Cerebellar nuclear complex (tissue), 1 donor: Measurements from ENCODE around the gene NOS3.
"Not testable (repeated sequence)": the region's sequence is repeated elsewhere in the genome, so short reads cannot be mapped to it uniquely, and the experiment has no call there.

ENCODE experiments used
- DNase-seq, 2 experiments: peaks; one replicate each; lab custom pipeline; 2025; lab: John Stamatoyannopoulos, UW

NOS3 gene

DNA sequence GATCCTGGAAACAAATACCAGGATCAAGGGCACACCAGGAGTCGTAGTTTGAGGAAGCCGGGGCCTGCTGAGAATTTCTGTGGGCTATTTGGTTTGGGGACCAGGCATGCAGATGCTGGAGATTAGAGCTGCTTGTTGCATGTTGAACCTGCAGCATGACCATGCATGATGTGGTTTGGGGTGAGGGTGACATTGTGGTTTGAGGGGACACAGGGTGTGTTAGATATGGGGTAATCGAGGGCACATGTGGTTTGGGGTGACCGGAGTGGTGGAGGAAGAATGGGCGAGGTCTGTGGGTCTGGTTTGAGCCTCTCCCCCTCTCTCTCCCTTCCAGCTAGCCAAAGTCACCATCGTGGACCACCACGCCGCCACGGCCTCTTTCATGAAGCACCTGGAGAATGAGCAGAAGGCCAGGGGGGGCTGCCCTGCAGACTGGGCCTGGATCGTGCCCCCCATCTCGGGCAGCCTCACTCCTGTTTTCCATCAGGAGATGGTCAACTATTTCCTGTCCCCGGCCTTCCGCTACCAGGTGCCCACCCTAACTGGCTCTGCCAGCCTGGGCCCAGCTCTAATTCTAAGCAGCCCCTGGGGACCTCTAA, 10.2 kb downstream of the NOS3 start:
- no peak for DNase-seq

DNA sequence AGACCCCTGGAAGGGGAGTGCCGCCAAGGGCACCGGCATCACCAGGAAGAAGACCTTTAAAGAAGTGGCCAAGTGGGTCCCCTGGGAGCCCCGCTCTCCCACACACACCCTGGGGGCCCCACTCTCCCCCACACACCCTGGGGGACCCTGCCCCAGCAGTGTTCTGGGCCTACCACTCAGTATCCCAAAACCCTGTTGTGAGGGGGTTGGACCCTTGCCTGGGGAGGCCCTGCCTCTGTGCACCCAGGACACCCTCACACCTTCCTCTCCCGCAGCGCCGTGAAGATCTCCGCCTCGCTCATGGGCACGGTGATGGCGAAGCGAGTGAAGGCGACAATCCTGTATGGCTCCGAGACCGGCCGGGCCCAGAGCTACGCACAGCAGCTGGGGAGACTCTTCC, 10.7 kb downstream of the NOS3 start:
- DNase-seq, result no peak

DNA sequence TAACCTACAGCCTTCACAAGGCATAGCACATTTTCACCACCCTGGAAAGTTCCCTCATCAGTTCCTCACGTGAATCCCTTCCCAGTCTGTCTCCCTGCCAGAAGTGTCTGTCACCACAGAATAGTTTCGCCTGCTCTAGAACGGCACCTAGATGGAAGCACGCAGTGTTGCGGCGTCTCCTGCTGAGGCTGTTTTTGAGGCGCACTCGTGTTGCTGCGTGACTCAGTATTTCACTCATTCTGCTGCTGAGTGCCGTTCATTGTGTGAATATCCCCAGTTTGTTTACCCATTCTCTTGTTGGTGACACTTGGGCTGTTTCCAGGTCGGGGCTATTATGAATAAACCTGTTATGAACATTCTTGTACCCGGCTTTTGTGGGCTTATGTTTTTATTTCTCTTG, 12.8 kb downstream of the NOS3 start:
- DNase-seq, result no peak

DNA sequence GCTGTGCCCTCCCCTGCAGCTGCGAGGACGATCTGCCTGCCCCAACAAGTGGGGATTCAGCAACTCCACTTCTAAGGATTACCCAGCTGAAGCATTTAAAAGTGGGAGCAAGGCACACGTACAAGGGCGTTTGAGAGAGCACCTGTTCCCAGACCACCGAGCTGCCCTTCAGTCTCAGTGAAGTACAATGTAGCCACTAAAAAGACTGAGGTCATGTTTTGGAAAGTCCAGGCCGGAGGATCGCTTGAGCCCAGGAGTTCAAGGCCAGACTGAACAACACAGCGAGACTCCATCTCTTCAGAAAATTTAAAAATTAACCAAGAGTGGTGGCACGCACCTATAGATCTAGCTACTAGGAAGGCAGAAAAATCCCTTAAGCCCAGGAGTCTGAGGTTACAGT, 14.7 kb downstream of the NOS3 start:
- DNase-seq, result no peak

DNA sequence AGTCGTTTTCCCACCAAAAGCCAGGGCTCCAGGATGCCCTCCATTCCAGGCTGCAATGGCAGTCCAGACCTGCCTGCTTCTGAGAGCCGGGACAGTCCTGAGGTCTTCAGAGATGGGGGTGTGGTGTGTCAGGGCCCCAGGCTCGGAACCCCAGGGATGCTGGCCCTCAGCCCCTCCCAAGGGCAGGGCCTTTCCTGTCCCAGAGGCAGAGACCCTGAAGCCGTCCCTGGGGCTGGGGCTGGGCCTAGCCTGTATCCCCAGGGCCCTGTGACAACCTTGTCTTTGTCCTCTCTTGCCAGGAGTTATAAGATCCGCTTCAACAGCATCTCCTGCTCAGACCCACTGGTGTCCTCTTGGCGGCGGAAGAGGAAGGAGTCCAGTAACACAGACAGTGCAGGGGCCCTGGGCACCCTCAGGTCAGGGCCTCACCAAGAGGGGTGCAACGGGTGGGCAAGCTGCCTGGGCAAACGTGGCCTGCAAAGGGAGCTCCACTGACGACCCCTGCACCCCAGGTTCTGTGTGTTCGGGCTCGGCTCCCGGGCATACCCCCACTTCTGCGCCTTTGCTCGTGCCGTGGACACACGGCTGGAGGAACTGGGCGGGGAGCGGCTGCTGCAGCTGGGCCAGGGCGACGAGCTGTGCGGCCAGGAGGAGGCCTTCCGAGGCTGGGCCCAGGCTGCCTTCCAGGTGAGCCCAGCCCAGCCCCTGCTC, 15.9 kb downstream of the NOS3 start:
- no peak for DNase-seq

DNA sequence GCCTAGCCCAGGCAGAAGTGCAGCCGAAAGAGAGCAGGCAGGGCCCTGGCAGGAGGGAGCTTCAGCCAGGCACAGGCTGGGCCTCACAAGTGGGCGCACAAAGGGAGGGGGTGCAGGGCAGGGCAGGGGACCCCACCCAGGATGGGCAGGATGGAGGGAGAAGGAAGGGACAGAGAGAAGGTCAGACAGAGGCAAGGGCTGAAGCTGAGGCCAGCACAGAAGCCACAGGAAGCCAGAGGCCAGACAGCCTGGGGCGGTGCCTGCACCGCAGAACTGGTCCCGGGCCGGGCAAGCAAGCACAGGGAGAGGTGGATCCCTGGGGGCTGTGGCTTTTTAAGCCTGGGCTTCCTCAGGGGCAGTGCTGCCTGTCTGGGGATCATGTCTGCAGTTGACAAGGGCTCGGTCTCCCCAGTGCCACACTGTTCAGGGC, 16.7 kb downstream of the NOS3 start:
- no peak for DNase-seq

DNA sequence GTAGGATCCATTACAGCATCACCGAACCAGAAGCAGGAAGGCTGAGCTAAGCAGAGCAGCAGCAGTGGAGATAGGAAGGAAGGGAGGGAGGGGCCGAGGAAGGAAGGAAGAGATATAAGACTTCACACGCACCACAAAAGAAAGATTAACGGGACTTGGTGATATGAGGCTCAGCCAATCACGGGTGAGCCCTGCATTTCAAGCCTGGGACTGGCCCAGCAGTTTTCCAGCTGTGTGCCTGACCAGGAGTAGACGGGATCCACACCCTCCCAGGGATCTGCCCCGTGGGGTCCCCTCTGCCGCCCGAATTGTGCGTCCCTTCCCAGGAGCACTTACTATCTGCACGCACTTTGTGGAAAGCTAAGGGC, 17.3 kb downstream of the NOS3 start:
- DNase-seq, result no peak

DNA sequence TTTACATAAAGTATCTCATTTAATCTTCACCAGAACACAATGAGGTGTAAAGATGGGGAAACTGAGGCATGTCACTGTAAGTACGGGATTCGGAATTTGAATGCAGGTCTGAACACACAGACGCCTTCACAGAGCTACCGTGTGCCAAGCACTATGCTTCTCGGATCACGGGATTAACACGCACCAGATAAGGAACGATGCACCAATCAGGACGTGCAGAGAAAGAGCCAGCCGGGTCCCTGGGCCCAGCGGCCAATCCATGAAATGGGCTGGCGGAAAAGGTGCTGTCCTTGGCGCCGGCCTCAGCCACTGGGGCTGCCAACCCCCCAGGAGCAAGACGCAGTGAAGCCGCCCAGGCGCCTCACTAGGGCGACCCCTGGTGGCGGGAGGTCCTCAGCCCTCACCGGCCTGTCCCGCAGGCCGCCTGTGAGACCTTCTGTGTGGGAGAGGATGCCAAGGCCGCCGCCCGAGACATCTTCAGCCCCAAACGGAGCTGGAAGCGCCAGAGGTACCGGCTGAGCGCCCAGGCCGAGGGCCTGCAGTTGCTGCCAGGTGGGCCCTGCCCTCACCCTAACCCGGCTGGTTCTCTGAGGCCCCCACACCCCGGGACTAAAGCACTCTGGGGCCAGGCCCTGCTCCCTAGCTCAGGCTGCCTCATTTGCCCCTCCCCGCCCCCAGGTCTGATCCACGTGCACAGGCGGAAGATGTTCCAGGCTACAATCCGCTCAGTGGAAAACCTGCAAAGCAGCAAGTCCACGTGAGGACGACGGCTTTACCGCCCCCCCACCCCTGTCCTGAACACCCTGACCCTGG, 17.9 kb downstream of the NOS3 start:
- DNase-seq, result peak in 1 of 2 experiments; percentile 8

DNA sequence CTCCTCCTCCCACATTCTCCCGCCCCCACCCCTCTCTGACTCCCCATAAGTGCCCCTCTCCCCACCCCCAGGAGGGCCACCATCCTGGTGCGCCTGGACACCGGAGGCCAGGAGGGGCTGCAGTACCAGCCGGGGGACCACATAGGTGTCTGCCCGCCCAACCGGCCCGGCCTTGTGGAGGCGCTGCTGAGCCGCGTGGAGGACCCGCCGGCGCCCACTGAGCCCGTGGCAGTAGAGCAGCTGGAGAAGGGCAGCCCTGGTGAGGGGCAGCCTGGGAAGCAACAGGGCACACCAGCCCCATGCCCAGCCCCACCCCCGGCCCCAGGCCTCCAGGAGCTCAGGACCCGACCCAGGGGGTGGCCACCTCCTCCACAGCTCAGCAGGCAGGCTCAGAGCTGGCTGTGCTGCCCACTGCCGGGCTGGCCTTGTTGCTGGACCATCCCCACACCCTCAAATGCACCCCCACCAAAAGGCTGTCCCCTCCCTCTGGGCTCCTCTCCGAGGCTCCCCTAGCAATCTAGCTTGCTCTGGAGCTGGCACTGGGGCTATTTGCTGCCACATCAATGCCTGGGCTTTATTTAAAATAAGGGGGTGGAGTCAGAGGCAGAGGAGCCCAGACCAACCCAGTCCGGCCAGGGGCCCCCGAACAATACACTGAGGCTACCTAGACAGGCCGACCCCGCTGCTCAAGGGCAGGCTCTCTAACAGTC, 18.7 kb downstream of the NOS3 start:
- DNase-seq, result no peak

DNA sequence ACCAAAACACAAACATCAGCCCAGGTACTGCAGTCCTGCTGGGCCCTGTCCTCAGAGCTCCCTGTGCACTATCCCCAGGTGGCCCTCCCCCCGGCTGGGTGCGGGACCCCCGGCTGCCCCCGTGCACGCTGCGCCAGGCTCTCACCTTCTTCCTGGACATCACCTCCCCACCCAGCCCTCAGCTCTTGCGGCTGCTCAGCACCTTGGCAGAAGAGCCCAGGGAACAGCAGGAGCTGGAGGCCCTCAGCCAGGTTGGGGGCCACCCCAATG, 19.2 kb downstream of the NOS3 start:
- no peak for DNase-seq

DNA sequence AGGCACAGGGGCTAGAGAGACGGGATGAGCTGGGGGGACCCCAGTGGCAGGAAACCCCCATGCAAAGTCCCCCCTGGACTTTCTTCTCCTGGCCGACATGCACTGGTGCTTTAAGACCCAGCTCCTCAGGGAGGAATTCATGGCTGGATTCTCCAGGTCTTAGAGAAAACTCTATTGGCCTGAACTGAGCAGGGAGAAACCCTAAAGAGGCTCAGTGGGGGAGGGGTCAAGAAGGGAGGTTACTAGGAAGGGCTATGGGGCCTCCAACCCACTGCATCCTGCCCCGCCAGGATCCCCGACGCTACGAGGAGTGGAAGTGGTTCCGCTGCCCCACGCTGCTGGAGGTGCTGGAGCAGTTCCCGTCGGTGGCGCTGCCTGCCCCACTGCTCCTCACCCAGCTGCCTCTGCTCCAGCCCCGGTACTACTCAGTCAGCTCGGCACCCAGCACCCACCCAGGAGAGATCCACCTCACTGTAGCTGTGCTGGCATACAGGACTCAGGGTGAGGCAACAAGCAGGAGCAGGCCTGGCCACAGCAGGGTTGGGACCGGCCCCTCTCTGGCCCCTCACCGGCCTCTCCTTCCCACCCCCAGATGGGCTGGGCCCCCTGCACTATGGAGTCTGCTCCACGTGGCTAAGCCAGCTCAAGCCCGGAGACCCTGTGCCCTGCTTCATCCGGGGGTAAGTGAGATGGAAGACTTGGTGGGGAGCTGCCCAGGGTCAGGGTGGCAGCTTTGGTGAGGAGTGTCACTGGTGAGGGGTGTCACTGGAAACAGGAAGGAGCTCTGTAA, 19.7 kb downstream of the NOS3 start:
- no peak for DNase-seq

DNA sequence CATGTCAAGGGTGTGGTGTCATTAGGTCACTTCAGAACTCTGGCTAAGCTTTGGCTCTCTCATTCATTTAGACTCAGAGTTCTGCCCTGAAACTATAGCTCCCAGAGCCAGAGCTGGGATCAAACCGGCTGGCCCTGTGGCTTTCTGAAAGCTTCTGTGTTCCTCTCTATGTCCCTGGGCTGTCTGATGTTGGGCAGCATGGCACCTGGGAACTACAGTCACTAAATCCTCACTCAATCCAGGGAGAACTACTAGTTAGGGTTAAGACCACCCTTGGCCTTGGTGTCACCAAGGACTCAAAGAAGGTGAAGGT, 20.2 kb downstream of the NOS3 start:
- no peak for DNase-seq

DNA sequence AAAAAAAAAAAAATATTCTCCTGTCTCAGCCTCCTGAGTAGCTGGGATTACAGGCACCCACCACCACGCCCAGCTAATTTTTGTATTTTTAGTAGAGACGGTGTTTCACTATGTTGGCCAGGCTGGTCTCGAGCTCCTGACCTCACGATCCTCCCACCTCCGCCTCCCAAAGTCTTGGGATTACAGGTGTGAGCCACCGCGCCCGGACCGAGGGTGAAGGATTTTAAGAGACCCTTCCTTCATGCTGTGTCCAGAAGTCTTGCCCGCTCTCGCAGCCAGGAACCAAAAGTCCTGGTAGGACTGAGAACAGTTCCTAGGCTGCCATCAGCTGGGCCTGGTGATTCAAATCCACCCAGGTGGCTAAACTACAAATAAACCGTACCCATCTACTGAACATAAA, 20.8 kb downstream of the NOS3 start:
- not testable (repeated sequence) for DNase-seq

DNA sequence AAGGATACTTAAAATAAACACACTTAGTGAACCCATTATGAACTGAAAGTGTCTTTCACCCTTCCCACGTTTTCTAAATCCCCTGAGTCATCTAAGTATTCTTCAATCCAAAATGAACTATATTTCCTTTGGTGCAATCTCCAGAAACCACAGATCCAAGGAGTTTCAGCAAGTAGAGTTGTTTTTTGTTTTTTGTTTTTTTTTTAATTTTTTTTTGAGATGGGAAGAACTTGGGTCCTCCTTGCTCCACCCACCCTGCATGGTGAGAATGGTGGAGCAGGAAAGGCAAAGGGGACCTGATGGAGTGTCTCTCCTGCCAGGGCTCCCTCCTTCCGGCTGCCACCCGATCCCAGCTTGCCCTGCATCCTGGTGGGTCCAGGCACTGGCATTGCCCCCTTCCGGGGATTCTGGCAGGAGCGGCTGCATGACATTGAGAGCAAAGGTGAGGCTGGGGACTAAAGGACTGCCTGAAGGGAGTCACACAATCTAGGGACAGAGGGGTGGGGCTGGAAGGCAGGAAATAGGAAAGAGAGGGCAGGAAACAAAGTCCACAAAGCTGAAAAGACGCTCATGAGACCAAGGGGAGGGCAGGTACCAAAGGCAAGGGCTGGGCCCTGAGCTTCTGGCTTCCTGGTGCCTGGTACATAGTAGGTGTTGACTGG, 21.3 kb downstream of the NOS3 start:
- no peak for DNase-seq

DNA sequence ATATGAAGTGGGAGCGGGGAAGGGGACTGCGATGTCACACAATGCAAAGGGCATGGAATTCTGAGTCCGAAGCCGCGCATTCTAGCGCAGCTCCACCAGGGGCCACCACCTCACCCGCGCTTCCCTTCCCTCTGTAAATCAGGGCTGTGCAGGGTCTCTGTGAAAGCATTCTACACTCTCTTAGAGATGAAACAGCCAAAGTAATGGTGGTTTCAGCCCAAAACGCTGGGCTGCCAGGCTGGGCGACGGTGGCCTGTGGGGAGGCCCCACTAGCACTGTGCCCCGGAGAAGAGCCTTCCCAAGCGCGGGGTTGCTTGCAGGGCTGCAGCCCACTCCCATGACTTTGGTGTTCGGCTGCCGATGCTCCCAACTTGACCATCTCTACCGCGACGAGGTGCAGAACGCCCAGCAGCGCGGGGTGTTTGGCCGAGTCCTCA, 22.1 kb downstream of the NOS3 start:
- no peak for DNase-seq

DNA sequence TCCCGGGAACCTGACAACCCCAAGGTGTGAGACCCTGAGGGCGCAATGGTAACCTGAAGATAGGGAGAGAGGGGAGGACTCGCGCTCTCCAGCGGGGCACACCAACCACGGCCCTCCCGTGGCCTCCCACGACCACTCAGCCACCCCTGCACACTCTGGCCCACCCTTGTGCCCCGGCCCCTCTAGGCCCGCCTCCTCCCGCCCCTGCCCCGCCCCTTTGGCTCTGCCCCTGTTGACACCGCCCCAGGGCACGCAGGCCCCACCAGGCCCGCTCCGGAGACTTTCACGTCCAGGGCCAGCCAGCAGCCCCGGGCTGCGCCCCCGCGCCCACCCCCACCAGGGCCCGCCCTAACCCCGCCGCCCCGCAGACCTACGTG, 22.5 kb downstream of the NOS3 start:
- DNase-seq, result no peak

DNA sequence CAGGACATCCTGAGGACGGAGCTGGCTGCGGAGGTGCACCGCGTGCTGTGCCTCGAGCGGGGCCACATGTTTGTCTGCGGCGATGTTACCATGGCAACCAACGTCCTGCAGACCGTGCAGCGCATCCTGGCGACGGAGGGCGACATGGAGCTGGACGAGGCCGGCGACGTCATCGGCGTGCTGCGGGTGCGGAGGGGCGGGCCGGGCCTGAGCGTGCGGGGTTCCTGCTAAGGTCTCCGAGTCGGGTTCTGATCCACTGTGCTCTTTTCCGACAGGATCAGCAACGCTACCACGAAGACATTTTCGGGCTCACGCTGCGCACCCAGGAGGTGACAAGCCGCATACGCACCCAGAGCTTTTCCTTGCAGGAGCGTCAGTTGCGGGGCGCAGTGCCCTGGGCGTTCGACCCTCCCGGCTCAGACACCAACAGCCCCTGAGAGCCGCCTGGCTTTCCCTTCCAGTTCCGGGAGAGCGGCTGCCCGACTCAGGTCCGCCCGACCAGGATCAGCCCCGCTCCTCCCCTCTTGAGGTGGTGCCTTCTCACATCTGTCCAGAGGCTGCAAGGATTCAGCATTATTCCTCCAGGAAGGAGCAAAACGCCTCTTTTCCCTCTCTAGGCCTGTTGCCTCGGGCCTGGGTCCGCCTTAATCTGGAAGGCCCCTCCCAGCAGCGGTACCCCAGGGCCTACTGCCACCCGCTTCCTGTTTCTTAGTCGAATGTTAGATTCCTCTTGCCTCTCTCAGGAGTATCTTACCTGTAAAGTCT, 23.1 kb downstream of the NOS3 start:
- peak in 1 of 2 experiments; percentile 17 for DNase-seq

DNA sequence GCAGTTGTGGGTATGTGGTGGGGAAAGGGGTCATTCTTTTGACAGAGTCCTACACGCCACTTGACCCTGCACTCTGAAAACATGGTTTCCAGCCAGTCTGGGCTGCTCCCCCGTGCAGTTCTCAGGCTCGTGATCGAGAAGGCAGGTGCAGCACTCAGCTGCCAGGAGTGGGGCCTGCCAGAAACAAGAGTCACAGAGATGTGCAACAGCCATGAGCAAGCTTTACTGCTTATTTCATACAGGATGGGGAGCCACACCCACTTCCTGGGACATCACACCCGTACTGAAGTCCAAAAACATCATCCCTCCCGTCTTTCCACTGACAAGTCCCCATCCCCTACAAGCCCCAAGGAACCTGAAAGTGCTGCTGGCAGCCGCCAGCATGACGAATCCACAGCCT, 24.1 kb downstream of the NOS3 start:
- DNase-seq, result no peak

DNA sequence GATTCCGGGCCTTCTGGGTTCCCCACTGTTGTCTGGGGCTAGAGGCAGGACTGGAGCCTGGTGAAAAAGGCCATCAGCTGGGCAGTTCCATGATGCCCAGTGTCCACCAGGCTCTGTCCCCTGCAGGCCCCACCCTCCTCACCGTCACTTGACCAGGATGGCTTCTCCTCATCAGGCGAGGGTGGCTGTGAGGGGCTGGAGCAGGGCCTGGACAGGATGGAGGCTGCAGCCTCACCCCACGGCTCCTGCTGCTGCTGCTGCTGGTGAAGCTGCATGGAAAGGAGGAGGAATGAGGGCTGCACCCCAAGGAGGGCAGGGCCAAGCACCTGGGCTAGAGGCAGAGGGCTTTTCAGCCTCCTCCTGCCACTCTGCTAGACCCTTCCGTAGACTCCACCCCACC, 25.1 kb downstream of the NOS3 start:
- no peak for DNase-seq

DNA sequence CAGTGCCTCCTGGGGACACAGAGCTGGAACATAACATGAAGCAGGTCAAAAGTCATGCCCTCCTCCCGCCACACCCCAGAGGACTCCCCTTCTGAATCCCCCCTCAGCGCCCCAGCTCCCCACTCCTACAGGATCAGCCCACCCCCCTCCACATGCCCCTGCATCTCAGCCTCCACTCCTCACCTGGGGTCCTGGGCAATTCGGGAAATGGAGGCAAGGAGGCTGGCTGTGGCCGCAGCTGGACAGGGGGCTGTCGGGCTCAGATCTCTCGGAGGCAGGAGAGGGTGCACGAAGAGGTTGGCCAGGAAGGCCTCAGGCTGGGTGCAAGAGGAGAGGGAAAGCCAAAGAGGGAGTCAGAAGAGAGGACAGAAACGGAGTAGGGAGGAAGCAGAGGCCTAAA, 25.7 kb downstream of the NOS3 start:
- DNase-seq, result no peak

DNA sequence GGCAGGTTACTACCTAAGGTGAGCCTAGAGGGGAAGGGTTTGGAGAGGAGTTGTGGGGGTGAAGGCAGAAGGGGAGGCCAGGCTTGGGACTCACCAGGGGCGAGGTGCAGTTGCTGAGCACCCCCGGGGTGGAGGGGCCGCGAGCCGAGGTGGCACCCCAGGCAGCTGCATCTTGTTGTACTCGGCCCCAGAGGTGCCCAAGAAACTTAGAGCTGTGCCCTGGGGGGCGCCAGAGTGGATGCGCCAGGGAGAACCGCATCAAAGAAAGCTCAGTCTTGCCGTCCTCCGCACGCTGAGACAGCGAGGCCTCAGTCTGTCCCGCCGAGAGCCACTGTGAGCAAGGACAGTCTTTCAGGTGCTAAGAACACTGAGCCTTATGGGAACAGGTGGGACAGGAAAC, 26.1 kb downstream of the NOS3 start:
- no peak for DNase-seq
